ENCODE measurements around the gene RESP18.

- TF ChIP-seq CTCF (IDR thresholded peaks at IDR 0.05), result no peak
- no peak for TF ChIP-seq POLR2A (IDR thresholded peaks at IDR 0.05)
- TF ChIP-seq POLR2AphosphoS5 (IDR thresholded peaks at IDR 0.05), result no peak
- no peak for TF ChIP-seq EP300 (IDR thresholded peaks at IDR 0.05)
Observed at GRCh38 chr2:219289195-219289536, 43.4 kb downstream of the RESP18 start.

All from sigmoid colon (tissue), 4 donors.